ENCODE results near the gene SCNN1A. TPM values are rescaled to one million over a fixed set of nuclear protein-coding genes. Genes with fewer than 3 reads are reported as not detected.
A peak's percentile ranks its signal among the peaks of the same experiment; 100 is the strongest.

The SCNN1A gene
- total RNA-seq, 4 donors from 2014 or later = 15.9 to 46.5 (median 18.8) TPM

DNA sequence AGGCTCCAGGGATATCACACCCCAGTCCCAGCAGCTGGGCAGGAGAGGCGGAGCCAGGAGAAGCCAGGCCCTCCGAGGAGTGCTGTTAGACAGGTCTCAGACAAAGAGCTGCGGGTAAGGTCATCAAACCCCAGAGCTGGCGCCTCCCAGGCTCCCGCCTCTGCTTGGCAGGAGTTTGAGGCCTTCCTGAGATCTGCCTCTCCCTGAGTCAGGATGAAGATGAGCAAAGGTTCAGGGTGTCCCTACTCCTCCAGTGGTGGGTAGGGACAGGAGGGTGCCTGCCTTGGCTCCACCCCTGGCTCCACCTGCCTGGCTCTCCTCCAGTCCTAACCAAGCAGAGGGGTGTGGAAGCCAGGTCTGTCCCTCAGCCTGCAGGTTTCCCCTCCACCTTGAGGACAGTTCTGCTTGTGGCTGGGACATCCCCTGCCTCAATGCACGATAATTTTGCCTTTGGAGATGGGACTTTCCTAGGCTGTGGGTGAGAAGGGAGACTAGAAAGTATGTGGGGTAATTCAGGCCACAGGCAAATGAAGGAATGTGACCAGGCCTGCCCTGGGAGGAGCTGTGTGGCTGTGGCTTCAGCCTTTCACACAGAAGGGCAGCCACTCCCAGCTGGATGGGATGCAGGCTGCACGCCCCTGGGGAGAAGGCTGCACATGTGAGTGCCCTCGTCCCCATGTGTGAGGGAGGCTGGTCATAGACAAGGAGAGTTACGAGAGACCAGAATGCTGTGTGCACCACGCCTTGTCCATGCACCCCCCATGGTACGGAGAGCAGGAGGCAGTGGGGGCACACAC lies 62.6 kb downstream of the SCNN1A start:
- DNase-seq (ENCODE audit: low spot score in 2 of 2) = no peak

DNA sequence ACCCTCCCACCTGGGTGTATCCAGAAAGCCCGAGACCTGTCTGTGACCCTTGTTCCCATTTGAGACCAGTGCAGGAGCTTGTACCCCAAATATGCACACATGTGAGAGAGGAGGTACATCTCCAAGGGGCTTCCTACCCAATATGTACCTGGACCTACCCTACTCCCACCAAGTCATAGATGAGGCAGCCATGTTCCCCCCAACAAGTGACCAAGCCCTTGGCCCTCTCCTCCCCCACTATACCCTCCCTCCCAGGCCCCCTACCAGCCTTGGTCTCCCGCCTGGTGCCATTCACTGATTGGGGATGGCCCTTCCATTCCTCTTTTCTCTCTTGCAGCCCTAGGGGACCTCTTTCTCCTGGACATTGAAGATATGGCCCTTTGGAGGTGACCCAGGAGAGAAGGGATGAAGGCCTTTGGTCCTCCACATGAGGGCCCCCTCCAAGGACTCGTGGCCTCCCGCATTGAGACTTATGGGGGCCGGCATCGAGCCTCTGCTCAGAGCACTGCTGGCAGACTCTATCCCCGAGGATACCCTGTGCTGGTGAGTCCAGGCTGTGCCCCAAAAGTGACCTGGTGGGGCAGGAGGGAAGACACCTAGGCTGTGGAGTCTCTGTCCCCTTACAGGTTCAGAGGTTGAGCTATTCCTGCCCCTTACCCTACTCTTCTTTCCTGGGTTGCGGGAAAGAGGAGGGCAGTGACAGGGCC lies 63.4 kb downstream of the SCNN1A start:
- no peaks in the 10 kb centered on the region for H3K9me3 ChIP-seq
- DNase-seq (ENCODE audit: low spot score in 2 of 2) = no peak
- no peak overlapping the region for H3K4me3 ChIP-seq
- TF ChIP-seq POLR2A (IDR thresholded peaks at IDR 0.05) (no peak), EP300 (IDR thresholded peaks at IDR 0.05) (no peak)
- TF ChIP-seq, protein P1, sequence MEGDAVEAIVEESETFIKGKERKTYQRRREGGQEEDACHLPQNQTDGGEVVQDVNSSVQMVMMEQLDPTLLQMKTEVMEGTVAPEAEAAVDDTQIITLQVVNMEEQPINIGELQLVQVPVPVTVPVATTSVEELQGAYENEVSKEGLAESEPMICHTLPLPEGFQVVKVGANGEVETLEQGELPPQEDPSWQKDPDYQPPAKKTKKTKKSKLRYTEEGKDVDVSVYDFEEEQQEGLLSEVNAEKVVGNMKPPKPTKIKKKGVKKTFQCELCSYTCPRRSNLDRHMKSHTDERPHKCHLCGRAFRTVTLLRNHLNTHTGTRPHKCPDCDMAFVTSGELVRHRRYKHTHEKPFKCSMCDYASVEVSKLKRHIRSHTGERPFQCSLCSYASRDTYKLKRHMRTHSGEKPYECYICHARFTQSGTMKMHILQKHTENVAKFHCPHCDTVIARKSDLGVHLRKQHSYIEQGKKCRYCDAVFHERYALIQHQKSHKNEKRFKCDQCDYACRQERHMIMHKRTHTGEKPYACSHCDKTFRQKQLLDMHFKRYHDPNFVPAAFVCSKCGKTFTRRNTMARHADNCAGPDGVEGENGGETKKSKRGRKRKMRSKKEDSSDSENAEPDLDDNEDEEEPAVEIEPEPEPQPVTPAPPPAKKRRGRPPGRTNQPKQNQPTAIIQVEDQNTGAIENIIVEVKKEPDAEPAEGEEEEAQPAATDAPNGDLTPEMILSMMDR (IDR thresholded peaks at IDR 0.05) = no peak
- H3K4me1 ChIP-seq = peaks cover 0 to 25% (median 9%) of the 10 kb centered on the region in 4 donors
- H3K36me3 ChIP-seq = no peaks in the 10 kb centered on the region
- 90 to 91% methylated on average over 8 of the region's 8 CpGs for WGBS, 2 donors
- peaks cover 0 to 16% of the 10 kb centered on the region in 2 donors for H3K27me3 ChIP-seq
- H3K27ac ChIP-seq = peak overlapping the region in 1 of 4 donors; percentile 62

More for the DNA sequence above, 62.6 kb downstream of the SCNN1A start:
- H3K4me1 ChIP-seq = peaks cover 0 to 25% (median 9%) of the 10 kb centered on the region in 4 donors
- no peaks in the 10 kb centered on the region for H3K36me3 ChIP-seq
- peaks cover 0 to 16% of the 10 kb centered on the region in 2 donors for H3K27me3 ChIP-seq
- H3K27ac ChIP-seq = peak overlapping the region in 1 of 4 donors; percentile 62
- WGBS, 2 donors = 63 to 66% methylated on average over 10 to 11 of the region's 11 CpGs
- H3K9me3 ChIP-seq = no peaks in the 10 kb centered on the region
- H3K4me3 ChIP-seq = no peak overlapping the region
- no peak for TF ChIP-seq POLR2A (IDR thresholded peaks at IDR 0.05)
- TF ChIP-seq, protein P1 (IDR thresholded peaks at IDR 0.05) = no peak
- TF ChIP-seq EP300 (IDR thresholded peaks at IDR 0.05) = no peak

DNA sequence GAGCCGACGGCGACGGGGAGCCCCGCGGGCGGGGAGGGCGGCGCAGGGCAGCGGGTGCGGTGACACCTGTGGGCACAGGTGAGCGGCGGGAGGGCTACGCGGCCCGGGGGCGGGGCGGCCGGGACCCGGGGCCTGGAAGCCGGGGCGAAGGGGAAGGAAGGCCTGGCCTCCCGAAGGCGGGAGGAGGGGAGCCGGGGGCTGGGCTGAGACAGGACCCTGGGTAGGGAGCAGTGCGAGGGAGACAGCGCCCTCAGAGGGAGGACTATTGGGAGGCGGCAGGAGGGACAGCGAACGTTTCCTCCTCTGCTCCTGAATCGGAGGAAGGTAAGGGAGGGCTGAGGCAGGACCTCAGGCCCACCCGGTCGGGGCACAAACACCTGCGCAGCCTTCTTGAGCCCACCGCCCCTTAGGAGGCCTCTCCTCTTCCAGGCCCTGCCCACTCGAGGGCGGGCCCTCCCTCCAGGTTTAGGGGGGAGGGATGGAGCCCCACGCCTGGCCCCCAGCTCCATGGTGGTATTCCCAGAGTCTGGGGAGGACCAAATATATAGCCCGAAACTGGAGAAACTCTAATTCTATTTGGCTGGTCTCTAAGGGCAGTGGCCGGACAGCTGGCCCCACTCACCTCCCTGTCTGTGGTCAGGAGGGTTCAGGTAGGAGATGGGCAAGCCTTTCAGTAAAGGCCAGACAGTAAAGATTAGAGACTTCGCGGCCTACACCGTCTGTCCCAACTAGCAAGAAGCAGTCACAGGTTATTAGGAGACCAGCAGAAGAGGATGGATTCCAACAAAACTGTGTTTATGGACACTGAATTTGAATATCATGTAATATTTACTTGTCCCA lies 64.4 kb downstream of the SCNN1A start:
- peaks cover 0 to 25% (median 9%) of the 10 kb centered on the region in 4 donors for H3K4me1 ChIP-seq
- WGBS, 2 donors = 26 to 34% methylated on average over 26 to 27 of the region's 43 CpGs
- no peak for DNase-seq (ENCODE audit: low spot score in 2 of 2)
- no peaks in the 10 kb centered on the region for H3K9me3 ChIP-seq
- H3K27me3 ChIP-seq = peaks cover 0 to 16% of the 10 kb centered on the region in 2 donors
- TF ChIP-seq POLR2A (IDR thresholded peaks at IDR 0.05) (no peak), EP300 (IDR thresholded peaks at IDR 0.05) (no peak)
- TF ChIP-seq, protein P1 (IDR thresholded peaks at IDR 0.05) = no peak
- no peaks in the 10 kb centered on the region for H3K36me3 ChIP-seq
- H3K4me3 ChIP-seq = peak overlapping the region in 3 of 4 donors; percentile 18 to 42 (median 39)
- H3K27ac ChIP-seq = peak overlapping the region in 1 of 4 donors; percentile 83

DNA sequence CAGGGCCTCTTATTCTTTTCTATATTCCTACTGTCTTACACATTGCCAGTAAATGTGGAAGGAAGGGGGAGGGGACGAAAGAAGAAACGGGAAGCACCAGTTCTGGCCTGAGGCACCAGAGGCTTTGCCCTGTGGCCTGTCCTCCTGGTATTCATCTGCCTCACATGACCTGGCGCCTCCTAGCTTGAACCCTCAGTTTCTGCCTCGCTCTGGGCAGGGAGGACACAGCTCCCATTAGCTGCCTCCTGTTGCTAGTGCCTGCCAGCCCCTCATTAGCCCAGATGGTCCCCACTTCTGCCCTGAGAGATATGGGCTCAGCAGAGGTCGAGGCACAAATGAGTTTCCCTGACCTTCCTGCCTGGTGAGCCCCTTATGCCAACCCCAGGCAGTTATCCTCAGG lies 67.8 kb downstream of the SCNN1A start:
- H3K9me3 ChIP-seq = no peaks in the 10 kb centered on the region
- 70 to 75% methylated on average over 5 of the region's 5 CpGs for WGBS, 2 donors
- no peak for DNase-seq (ENCODE audit: low spot score in 2 of 2)

More for the DNA sequence above, 67.8 kb downstream of the SCNN1A start:
- Histone ChIP-seq H3K36me3 (no peaks in the 10 kb centered on the region), H3K27ac (no peak overlapping the region), H3K4me3 (no peak overlapping the region), H3K27me3 (peaks cover 0 to 16% of the 10 kb centered on the region in 2 donors), H3K4me1 (peaks cover 0 to 17% (median 9%) of the 10 kb centered on the region in 4 donors)
- TF ChIP-seq, protein P1 (IDR thresholded peaks at IDR 0.05) = no peak
- no peak for TF ChIP-seq POLR2A (IDR thresholded peaks at IDR 0.05)
- no peak for TF ChIP-seq EP300 (IDR thresholded peaks at IDR 0.05)

Measured in tibial nerve (tissue), 4 donors.